ENCODE data around the gene RNF144B. TPM values are rescaled to one million over a fixed set of nuclear protein-coding genes. Genes with fewer than 3 reads are reported as not detected.
"Not testable (repeated sequence)": the region's sequence is repeated elsewhere in the genome, so short reads cannot be mapped to it uniquely, and the experiment has no call there.

RNF144B gene
- total RNA-seq, 4 donors from 2014 or later, result 7.6 to 19.0 (median 12.5) TPM

DNA sequence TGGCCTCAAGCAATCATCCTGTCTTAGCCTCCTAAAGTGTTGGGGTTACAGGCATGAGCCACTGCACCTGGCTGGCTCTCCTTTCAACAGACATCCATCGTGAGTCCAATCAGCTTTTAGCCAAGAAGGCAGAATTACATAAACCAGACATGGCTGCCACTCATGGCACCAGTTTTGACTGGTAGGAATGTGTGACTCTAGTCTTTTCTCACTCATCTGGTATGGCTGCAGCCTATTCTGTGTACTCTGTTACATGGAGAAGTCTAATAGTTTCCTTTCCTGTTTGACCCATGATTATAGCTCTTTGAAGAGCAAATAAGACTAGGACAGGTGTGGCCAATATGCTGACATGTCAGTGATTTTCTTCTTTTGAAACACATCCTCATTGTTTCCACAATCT is 27.0 kb upstream of the RNF144B start:
- H3K27ac ChIP-seq, result peak overlapping the region in 3 of 4 donors; percentile 25 to 39 (median 31)
- 55 to 56% methylated on average over 1 of the region's 1 CpG for WGBS, 2 donors
- no peak for DNase-seq

DNA sequence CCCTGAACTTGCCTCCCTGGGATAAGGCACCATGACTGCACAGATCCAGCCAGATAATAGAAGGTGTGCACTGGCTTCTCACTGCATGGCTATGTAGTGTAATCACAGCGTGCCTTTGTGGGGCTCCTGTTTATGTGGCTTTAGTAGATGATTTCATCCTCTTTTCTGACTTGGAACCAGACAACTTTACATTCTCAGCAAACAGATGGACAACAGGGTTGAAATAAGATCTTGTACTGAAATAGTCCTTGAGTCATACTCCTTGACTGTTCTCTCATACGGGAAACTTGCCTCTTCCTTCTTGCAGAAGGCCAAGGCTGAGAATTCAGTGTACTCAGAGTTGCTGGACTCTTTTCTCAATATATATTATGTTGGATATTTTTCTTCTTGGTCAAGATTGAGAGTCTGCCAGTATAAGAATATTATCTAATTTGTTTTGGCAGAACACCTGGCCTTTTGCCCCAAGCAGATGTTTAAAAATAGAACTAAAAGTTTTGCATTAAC is 25.0 kb upstream of the RNF144B start:
- H3K27ac ChIP-seq, result no peak overlapping the region
- no peaks in the 10 kb centered on the region for H3K9me3 ChIP-seq
- 43 to 47% methylated on average over 2 of the region's 2 CpGs for WGBS, 2 donors
- no peaks in the 10 kb centered on the region for H3K27me3 ChIP-seq
- no peak for DNase-seq
- no peaks in the 10 kb centered on the region for H3K36me3 ChIP-seq
- no peak overlapping the region for H3K4me3 ChIP-seq
- peaks cover 0 to 13% (median 5%) of the 10 kb centered on the region in 3 donors for H3K4me1 ChIP-seq
- intact Hi-C loops (cut with DNase I), result no loop called here
- no peak for TF ChIP-seq POLR2A (IDR thresholded peaks at IDR 0.05)
- TF ChIP-seq, protein P1, sequence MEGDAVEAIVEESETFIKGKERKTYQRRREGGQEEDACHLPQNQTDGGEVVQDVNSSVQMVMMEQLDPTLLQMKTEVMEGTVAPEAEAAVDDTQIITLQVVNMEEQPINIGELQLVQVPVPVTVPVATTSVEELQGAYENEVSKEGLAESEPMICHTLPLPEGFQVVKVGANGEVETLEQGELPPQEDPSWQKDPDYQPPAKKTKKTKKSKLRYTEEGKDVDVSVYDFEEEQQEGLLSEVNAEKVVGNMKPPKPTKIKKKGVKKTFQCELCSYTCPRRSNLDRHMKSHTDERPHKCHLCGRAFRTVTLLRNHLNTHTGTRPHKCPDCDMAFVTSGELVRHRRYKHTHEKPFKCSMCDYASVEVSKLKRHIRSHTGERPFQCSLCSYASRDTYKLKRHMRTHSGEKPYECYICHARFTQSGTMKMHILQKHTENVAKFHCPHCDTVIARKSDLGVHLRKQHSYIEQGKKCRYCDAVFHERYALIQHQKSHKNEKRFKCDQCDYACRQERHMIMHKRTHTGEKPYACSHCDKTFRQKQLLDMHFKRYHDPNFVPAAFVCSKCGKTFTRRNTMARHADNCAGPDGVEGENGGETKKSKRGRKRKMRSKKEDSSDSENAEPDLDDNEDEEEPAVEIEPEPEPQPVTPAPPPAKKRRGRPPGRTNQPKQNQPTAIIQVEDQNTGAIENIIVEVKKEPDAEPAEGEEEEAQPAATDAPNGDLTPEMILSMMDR (IDR thresholded peaks at IDR 0.05), result no peak

More for the DNA sequence above, 27.0 kb upstream of the RNF144B start:
- Histone ChIP-seq H3K36me3 (no peaks in the 10 kb centered on the region), H3K4me3 (no peak overlapping the region), H3K9me3 (no peaks in the 10 kb centered on the region), H3K4me1 (peaks cover 0 to 13% (median 5%) of the 10 kb centered on the region in 3 donors), H3K27me3 (no peaks in the 10 kb centered on the region)
- intact Hi-C loops (cut with DNase I), result no loop called here
- no peak for TF ChIP-seq POLR2A (IDR thresholded peaks at IDR 0.05)
- TF ChIP-seq, protein P1 (IDR thresholded peaks at IDR 0.05), result no peak

DNA sequence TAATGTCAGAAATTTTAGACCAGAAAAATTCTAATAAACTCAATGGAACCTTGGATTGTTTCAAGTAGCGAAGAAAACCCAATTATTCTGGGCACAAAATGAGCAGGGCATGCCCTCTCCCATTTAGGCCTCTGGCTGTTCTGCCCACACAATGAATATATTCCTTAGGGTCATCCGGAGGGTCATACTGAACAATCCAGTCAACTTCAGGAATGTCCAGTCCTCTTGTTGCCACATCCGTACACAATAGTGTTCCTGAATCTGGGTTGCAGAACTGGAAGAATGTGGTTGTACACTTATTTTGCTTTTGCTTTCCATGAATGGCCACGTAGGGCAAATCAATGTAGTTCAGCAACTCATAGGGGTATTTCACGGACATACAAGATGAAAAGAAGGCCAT is 23.4 kb upstream of the RNF144B start:
- Histone ChIP-seq H3K4me3 (no peak overlapping the region), H3K9me3 (no peaks in the 10 kb centered on the region), H3K4me1 (peaks cover 0 to 13% (median 5%) of the 10 kb centered on the region in 3 donors), H3K36me3 (no peaks in the 10 kb centered on the region), H3K27ac (no peak overlapping the region), H3K27me3 (no peaks in the 10 kb centered on the region)
- DNase-seq, result no peak
- intact Hi-C loops (cut with DNase I), result no loop called here
- WGBS, 2 donors, result 81 to 94% methylated on average over 5 of the region's 5 CpGs
- no peak for TF ChIP-seq POLR2A (IDR thresholded peaks at IDR 0.05)
- TF ChIP-seq, protein P1 (IDR thresholded peaks at IDR 0.05), result no peak

DNA sequence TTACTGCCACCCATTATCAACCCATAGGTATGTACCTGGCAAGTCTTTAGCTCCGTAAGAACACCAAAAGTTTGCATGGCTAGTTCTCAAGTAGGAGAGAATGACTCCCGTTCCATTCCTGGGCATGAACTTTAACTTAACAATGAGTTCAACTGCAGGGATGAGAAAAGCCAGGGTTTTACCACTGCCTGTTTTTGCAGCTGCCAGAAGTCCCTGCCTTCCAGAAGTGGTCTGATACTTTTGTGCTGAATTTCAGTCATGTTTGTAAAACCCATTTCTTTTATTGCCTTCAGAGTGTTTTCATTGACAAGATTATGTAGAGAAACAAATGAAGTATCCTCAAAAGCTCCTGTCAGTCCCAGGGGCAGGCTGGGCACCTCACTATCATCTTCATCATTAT is 22.6 kb upstream of the RNF144B start:
- H3K4me3 ChIP-seq; DNase-seq; intact Hi-C loops (cut with DNase I); H3K27ac ChIP-seq; H3K9me3 ChIP-seq; H3K36me3 ChIP-seq; H3K27me3 ChIP-seq: not testable (repeated sequence)
- WGBS, 2 donors, result 75 to 91% methylated on average over 2 of the region's 2 CpGs
- H3K4me1 ChIP-seq, result peaks cover 0 to 13% (median 5%) of the 10 kb centered on the region in 3 donors

DNA sequence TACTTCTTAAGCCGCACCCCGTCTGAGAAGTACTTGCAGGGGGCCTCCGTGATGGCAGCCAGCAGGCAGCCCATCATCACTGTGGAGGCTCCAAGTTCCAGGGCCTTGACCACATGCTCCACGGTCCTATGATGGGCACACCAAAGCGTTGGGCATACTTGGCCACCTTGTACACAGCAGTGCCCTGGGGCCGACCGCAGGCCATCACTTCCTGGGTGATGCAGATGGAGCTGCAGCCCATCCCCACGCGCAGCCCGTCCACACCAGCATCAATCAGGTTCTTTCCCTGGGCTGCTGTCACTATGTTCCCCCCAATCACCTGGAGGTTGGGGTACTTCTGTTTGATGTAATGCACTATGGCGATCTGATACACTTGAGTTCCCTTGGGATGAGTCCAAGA is 19.8 kb upstream of the RNF144B start:
- no peak for TF ChIP-seq POLR2A (IDR thresholded peaks at IDR 0.05)
- TF ChIP-seq, protein P1 (IDR thresholded peaks at IDR 0.05), result no peak
- Histone ChIP-seq H3K27me3 (no peaks in the 10 kb centered on the region), H3K36me3 (no peaks in the 10 kb centered on the region), H3K9me3 (no peaks in the 10 kb centered on the region), H3K4me1 (peaks cover 0 to 3% (median 0%) of the 10 kb centered on the region in 3 donors), H3K4me3 (no peak overlapping the region), H3K27ac (no peak overlapping the region)
- 80 to 100% methylated on average over 2 to 4 of the region's 11 CpGs for WGBS, 2 donors
- intact Hi-C loops (cut with DNase I), result no loop called here
- no peak for DNase-seq
